Progenitor cell of endocrine pancreas (in vitro differentiated cells): ENCODE data around the gene TFDP1. TPM values are rescaled to one million over a fixed set of nuclear protein-coding genes. Genes with fewer than 3 reads are reported as not detected.

Source experiments
- DNase-seq: peaks from one replicate; pipeline ENCODE4 v3.0.0; 2021; ENCODE audit warnings: low spot score; ENCODE audit not compliant: unreplicated experiment
- H3K27ac Mint-ChIP-seq: 2 replicates; pipeline ENCODE4 v1.8.0; 2021; ENCODE audit warnings: mild to moderate bottlenecking, moderate library complexity, mixed read lengths
- H3K27me3 Mint-ChIP-seq: 2 replicates; pipeline ENCODE4 v1.8.0; 2021; ENCODE audit warnings: mixed read lengths
- H3K36me3 Mint-ChIP-seq: 2 replicates; pipeline ENCODE4 v1.8.0; 2022; ENCODE audit warnings: mixed read lengths; ENCODE audit not compliant: insufficient read depth
- H3K4me1 Mint-ChIP-seq: 2 replicates; pipeline ENCODE4 v1.8.0; 2021; ENCODE audit warnings: low read depth, mixed read lengths
- H3K4me3 Mint-ChIP-seq: 2 replicates; pipeline ENCODE4 v1.8.0; 2021; ENCODE audit warnings: low read depth, mild to moderate bottlenecking, moderate library complexity, mixed read lengths
- H3K9me3 Mint-ChIP-seq: 2 replicates; pipeline ENCODE4 v1.8.0; 2021; ENCODE audit warnings: low read depth, mixed read lengths
- total RNA-seq: library from RNA; stranded (reverse); gene quantifications from 2 replicates; pipeline ENCODE4 v1.2.1, GENCODE V29; 2021
- TF ChIP-seq, protein P1 (sequence below): fragments of 200-600 bp; sonication (generic); IDR thresholded peaks from one replicate; pipeline ENCODE4 v1.5.0; 2021; ENCODE audit warnings: antibody characterized with exemption, mild to moderate bottlenecking; ENCODE audit not compliant: unreplicated experiment

Gene TFDP1
- total RNA-seq, 1 donor from 2014 or later, result 58.2 TPM

DNA sequence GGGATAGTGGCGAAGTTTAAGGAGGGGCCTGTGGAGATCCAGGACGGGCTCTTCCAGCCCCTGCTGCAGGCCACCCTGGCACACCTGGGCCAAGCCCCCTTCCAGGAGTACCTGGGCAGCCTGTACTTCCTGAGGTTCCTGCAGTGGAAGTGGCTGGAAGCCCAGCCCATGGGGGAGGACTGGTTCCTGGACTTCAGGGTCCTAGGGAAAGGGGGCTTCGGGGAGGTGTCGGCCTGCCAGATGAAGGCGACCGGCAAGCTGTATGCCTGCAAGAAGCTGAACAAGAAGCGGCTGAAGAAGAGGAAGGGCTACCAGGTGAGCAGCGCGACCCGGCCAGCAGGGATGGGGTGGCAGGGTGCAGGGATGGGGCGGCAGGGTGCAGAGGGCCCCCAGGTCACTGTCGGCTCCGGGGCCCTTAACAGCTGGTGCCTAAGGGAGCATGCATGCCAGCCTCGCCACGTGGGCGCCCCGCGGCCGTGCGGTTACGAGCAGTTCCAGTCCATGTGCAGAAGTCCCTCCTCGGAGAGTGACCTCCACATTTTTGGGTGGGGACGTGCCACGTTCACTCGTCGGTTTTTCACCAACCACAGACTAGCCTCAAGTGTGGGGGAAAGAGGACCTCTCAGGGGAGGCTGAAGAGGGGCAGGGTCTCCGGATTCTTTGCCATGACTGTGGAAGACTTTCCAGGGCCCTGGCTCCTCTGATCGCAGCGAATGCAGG lies 83.4 kb downstream of the TFDP1 start:
- Mint-ChIP-seq H3K27ac (no peak overlapping the region), H3K27me3 (peaks cover 9% of the 10 kb centered on the region), H3K4me3 (no peak overlapping the region), H3K36me3 (no peaks in the 10 kb centered on the region), H3K9me3 (no peaks in the 10 kb centered on the region), H3K4me1 (peaks cover 12% of the 10 kb centered on the region)
- TF ChIP-seq, protein P1, sequence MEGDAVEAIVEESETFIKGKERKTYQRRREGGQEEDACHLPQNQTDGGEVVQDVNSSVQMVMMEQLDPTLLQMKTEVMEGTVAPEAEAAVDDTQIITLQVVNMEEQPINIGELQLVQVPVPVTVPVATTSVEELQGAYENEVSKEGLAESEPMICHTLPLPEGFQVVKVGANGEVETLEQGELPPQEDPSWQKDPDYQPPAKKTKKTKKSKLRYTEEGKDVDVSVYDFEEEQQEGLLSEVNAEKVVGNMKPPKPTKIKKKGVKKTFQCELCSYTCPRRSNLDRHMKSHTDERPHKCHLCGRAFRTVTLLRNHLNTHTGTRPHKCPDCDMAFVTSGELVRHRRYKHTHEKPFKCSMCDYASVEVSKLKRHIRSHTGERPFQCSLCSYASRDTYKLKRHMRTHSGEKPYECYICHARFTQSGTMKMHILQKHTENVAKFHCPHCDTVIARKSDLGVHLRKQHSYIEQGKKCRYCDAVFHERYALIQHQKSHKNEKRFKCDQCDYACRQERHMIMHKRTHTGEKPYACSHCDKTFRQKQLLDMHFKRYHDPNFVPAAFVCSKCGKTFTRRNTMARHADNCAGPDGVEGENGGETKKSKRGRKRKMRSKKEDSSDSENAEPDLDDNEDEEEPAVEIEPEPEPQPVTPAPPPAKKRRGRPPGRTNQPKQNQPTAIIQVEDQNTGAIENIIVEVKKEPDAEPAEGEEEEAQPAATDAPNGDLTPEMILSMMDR, result no peak
- no peak for DNase-seq

GRCh38 chr13:113668491-113668971 lies 84.0 kb downstream of the TFDP1 start:
- no peak for DNase-seq
- Mint-ChIP-seq H3K9me3 (no peaks in the 10 kb centered on the region), H3K36me3 (no peaks in the 10 kb centered on the region), H3K27me3 (peaks cover 9% of the 10 kb centered on the region), H3K4me1 (peaks cover 12% of the 10 kb centered on the region), H3K27ac (no peak overlapping the region), H3K4me3 (no peak overlapping the region)
- TF ChIP-seq, protein P1, result no peak

DNA sequence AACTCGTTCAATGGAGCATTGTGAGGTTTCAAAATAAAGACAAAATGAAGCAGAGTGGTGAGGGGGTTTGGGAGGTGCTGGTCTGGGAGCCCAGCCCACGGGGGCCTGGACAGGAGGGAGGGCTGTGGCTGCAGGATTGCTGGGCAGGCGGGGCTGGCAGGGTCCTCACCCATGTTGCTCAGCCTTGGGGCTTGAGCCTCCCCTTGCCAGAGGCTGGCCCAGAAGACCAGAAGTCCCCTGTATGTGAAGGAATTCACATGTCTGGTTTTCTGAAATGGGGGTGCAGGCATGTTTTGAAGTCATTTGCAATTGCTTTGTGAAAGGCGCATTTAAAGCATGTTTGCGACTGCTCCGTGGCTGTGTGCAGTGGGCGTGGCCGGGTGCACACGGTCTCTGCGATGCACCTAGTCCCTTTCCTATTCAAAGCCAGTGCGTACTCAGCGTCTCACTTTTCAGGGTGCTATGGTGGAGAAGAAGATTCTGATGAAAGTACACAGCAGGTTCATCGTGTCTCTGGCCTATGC lies 84.7 kb downstream of the TFDP1 start:
- no peaks in the 10 kb centered on the region for H3K9me3 Mint-ChIP-seq
- H3K4me3 Mint-ChIP-seq, result no peak overlapping the region
- peaks cover 11% of the 10 kb centered on the region for H3K4me1 Mint-ChIP-seq
- peaks cover 9% of the 10 kb centered on the region for H3K27me3 Mint-ChIP-seq
- TF ChIP-seq, protein P1, result no peak
- no peak for DNase-seq
- no peak overlapping the region for H3K27ac Mint-ChIP-seq
- no peaks in the 10 kb centered on the region for H3K36me3 Mint-ChIP-seq

GRCh38 chr13:113669755-113670341 lies 85.3 kb downstream of the TFDP1 start:
- H3K4me3 Mint-ChIP-seq, result no peak overlapping the region
- no peaks in the 10 kb centered on the region for H3K36me3 Mint-ChIP-seq
- no peak for DNase-seq
- H3K9me3 Mint-ChIP-seq, result no peaks in the 10 kb centered on the region
- peaks cover 9% of the 10 kb centered on the region for H3K27me3 Mint-ChIP-seq
- peaks cover 7% of the 10 kb centered on the region for H3K4me1 Mint-ChIP-seq
- TF ChIP-seq, protein P1, result no peak
- no peak overlapping the region for H3K27ac Mint-ChIP-seq

GRCh38 chr13:113670541-113670940 lies 86.0 kb downstream of the TFDP1 start:
- H3K27ac Mint-ChIP-seq, result no peak overlapping the region
- H3K36me3 Mint-ChIP-seq, result no peaks in the 10 kb centered on the region
- no peak overlapping the region for H3K4me3 Mint-ChIP-seq
- peaks cover 4% of the 10 kb centered on the region for H3K4me1 Mint-ChIP-seq
- TF ChIP-seq, protein P1, result no peak
- H3K9me3 Mint-ChIP-seq, result no peaks in the 10 kb centered on the region
- DNase-seq, result no peak
- H3K27me3 Mint-ChIP-seq, result peaks cover 9% of the 10 kb centered on the region
